Suprapubic skin (tissue), 4 donors: ENCODE results near the gene HSD11B1L. TPM values are rescaled to one million over a fixed set of nuclear protein-coding genes. Genes with fewer than 3 reads are reported as not detected.

ENCODE experiments used
- DNase-seq, 2 donors: peaks; one replicate each; pipeline ENCODE4 v3.0.0-alpha.2; 2019; ENCODE audit warnings: low spot score in 2 of 2
- H3K27ac ChIP-seq: fragments of 200-600 bp; sonication (generic); one replicate; pipeline ENCODE4 v1.5.1; 2019
- H3K27me3 ChIP-seq: fragments of 200-600 bp; sonication (generic); one replicate; pipeline ENCODE4 v1.5.1; 2019
- H3K36me3 ChIP-seq: fragments of 200-600 bp; sonication (generic); one replicate; pipeline ENCODE4 v1.5.1; 2019
- H3K4me1 ChIP-seq: fragments of 200-600 bp; sonication (generic); one replicate; pipeline ENCODE4 v1.5.1; 2019
- H3K4me3 ChIP-seq: fragments of 200-600 bp; sonication (generic); one replicate; pipeline ENCODE4 v1.5.1; 2019; ENCODE audit warnings: mild to moderate bottlenecking
- H3K9me3 ChIP-seq: fragments of 200-600 bp; sonication (generic); one replicate; pipeline ENCODE4 v1.5.1; 2019
- CTCF ChIP-seq, 2 donors: fragments of 200-600 bp in 1 of 2; fragments of 450-650 bp in 1 of 2; sonication (generic) in 1 of 2; IDR thresholded peaks; one replicate each; pipeline ENCODE4 v1.5.1; 2016 to 2019; ENCODE audit warnings: antibody characterized with exemption in 2 of 2, mild to moderate bottlenecking in 1 of 2, moderate library complexity in 1 of 2
- EP300 ChIP-seq: sonication (generic); formaldehyde crosslinking; IDR thresholded peaks from one replicate; pipeline ENCODE4 v1.6.1; 2017; ENCODE audit warnings: antibody characterized with exemption
- POLR2A ChIP-seq, 2 donors: fragments of 450-650 bp; IDR thresholded peaks; one replicate each; pipeline ENCODE4 v1.6.1; 2017; ENCODE audit warnings: antibody characterized with exemption in 2 of 2, mild to moderate bottlenecking in 2 of 2, moderate library complexity in 2 of 2
- POLR2AphosphoS5 ChIP-seq, 3 donors: sonication (generic); formaldehyde crosslinking; IDR thresholded peaks; one replicate each; pipeline ENCODE4 v1.6.1; 2017; ENCODE audit warnings: antibody characterized with exemption in 3 of 3
- WGBS: methylation state at CpG from one replicate; pipeline ENCODE4 v1.1.5; 2018; 5-methylcytosine and 5-hydroxymethylcytosine counted together
- total RNA-seq, 4 donors: library from RNA; depleted of rRNA; stranded (reverse); fragments of >200 nt; gene quantifications; one replicate each; pipeline ENCODE4 v1.1.0, GENCODE V29; 2016

Gene HSD11B1L
- total RNA-seq, 4 donors from 2014 or later: 11.6 to 19.0 (median 15.1) TPM

- Histone ChIP-seq H3K36me3 (peaks cover 76% of the 10 kb centered on the region), H3K4me1 (peaks cover 25% of the 10 kb centered on the region), H3K4me3 (no peak overlapping the region), H3K27me3 (no peaks in the 10 kb centered on the region), H3K9me3 (no peaks in the 10 kb centered on the region), H3K27ac (no peak overlapping the region)
- TF ChIP-seq CTCF (IDR thresholded peaks at IDR 0.05) (no peak), EP300 (no peak), POLR2A (IDR thresholded peaks at IDR 0.05) (no peak), POLR2AphosphoS5 (IDR thresholded peaks at IDR 0.05) (no peak)
- DNase-seq: no peak
- 91% methylated on average over 38 of the region's 45 CpGs for WGBS
Observed at GRCh38 chr19:5694167-5694955, 13.5 kb downstream of the HSD11B1L start.

GRCh38 chr19:5694956-5695648 is 14.3 kb downstream of the HSD11B1L start:
- TF ChIP-seq POLR2AphosphoS5 (IDR thresholded peaks at IDR 0.05) (no peak), POLR2A (IDR thresholded peaks at IDR 0.05) (no peak), CTCF (IDR thresholded peaks at IDR 0.05) (no peak), EP300 (no peak)
- no peak overlapping the region for H3K27ac ChIP-seq
- no peak for DNase-seq
- WGBS: 84% methylated on average over 4 of the region's 8 CpGs
- peaks cover 19% of the 10 kb centered on the region for H3K4me1 ChIP-seq
- no peak overlapping the region for H3K4me3 ChIP-seq
- H3K27me3 ChIP-seq: no peaks in the 10 kb centered on the region
- H3K36me3 ChIP-seq: peaks cover 82% of the 10 kb centered on the region
- no peaks in the 10 kb centered on the region for H3K9me3 ChIP-seq

GRCh38 chr19:5695649-5696195 is 14.9 kb downstream of the HSD11B1L start:
- Histone ChIP-seq H3K4me3 (no peak overlapping the region), H3K9me3 (no peaks in the 10 kb centered on the region), H3K27ac (no peak overlapping the region), H3K27me3 (no peaks in the 10 kb centered on the region), H3K4me1 (peaks cover 18% of the 10 kb centered on the region), H3K36me3 (peaks cover 88% of the 10 kb centered on the region)
- TF ChIP-seq CTCF (IDR thresholded peaks at IDR 0.05): no peak
- no peak for TF ChIP-seq EP300
- TF ChIP-seq POLR2A (IDR thresholded peaks at IDR 0.05): no peak
- TF ChIP-seq POLR2AphosphoS5 (IDR thresholded peaks at IDR 0.05): no peak
- no CpG with 5 or more reads among the region's 28 CpGs for WGBS
- DNase-seq: no peak

GRCh38 chr19:5696196-5697021 is 15.6 kb downstream of the HSD11B1L start:
- Histone ChIP-seq H3K4me3 (no peak overlapping the region), H3K27ac (no peak overlapping the region), H3K27me3 (no peaks in the 10 kb centered on the region), H3K4me1 (peaks cover 11% of the 10 kb centered on the region), H3K9me3 (no peaks in the 10 kb centered on the region), H3K36me3 (peaks cover 95% of the 10 kb centered on the region)
- WGBS: no CpG with 5 or more reads among the region's 42 CpGs
- no peak for TF ChIP-seq EP300
- TF ChIP-seq POLR2AphosphoS5 (IDR thresholded peaks at IDR 0.05): no peak
- TF ChIP-seq CTCF (IDR thresholded peaks at IDR 0.05): no peak
- no peak for TF ChIP-seq POLR2A (IDR thresholded peaks at IDR 0.05)
- DNase-seq: no peak
